ENCODE measurements around the gene TMEM126B. TPM values are rescaled to one million over a fixed set of nuclear protein-coding genes. Genes with fewer than 3 reads are reported as not detected.

TMEM126B gene
- total and polyA plus RNA-seq, 2 of the 13 experiments (the other 11 are each of a cell fraction or from before 2014, with no cell fraction given) = 33.6 to 54.8 TPM

DNA sequence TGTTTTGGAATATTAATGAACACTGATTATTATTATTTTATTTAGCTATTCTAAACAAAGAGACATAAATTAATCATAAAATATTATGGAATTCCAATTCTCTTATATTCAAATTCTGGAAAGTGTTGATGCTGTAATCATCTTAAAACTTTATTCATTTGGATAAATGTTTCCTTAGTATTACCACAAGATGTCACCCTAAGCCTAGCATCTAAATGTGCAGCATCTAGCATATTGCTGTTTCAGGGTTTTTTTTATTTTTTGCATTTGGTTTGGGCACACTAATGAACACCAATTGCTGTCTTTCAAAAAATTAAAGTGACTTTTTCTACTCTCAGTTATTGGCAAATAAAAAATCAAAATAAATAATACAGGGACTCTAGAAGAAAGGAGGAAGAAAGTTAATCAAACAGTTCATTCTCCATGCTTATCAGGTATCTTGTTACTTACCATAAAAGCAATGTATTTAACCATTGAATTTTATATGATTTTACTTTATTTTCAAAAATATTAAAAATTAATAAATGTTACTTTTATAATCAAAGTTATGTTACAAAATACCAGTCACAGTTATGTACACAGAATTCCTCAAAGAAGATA lies 33.0 kb upstream of the TMEM126B start (continued):
- TF ChIP-seq, protein P1, sequence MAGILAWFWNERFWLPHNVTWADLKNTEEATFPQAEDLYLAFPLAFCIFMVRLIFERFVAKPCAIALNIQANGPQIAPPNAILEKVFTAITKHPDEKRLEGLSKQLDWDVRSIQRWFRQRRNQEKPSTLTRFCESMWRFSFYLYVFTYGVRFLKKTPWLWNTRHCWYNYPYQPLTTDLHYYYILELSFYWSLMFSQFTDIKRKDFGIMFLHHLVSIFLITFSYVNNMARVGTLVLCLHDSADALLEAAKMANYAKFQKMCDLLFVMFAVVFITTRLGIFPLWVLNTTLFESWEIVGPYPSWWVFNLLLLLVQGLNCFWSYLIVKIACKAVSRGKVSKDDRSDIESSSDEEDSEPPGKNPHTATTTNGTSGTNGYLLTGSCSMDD (CRISPR knock-in tag; IDR thresholded peaks at IDR 0.05) = no peak
- TF ChIP-seq ZNF10 (CRISPR knock-in tag; IDR thresholded peaks at IDR 0.05; ENCODE audit: borderline replicate concordance, low read depth) (no peak), ZFY (CRISPR knock-in tag; IDR thresholded peaks at IDR 0.05) (no peak), HMG20A (CRISPR knock-in tag; IDR thresholded peaks at IDR 0.05; ENCODE audit: borderline replicate concordance) (no peak), RAD21 (CRISPR knock-in tag; IDR thresholded peaks at IDR 0.05) (peak; percentile 32; the same call in 1 of the 2 replicates), NCOA5 (CRISPR knock-in tag; IDR thresholded peaks at IDR 0.05) (no peak), ZNF382 (CRISPR knock-in tag; IDR thresholded peaks at IDR 0.05; ENCODE audit: borderline replicate concordance) (no peak), STAG1 (CRISPR knock-in tag; IDR thresholded peaks at IDR 0.05) (peak; percentile 82)
- TF ChIP-seq, protein P2, sequence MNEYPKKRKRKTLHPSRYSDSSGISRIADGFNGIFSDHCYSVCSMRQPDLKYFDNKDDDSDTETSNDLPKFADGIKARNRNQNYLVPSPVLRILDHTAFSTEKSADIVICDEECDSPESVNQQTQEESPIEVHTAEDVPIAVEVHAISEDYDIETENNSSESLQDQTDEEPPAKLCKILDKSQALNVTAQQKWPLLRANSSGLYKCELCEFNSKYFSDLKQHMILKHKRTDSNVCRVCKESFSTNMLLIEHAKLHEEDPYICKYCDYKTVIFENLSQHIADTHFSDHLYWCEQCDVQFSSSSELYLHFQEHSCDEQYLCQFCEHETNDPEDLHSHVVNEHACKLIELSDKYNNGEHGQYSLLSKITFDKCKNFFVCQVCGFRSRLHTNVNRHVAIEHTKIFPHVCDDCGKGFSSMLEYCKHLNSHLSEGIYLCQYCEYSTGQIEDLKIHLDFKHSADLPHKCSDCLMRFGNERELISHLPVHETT (CRISPR knock-in tag; conservative IDR thresholded peaks at IDR 0.05) = no peak
- TF ChIP-seq, protein P3, sequence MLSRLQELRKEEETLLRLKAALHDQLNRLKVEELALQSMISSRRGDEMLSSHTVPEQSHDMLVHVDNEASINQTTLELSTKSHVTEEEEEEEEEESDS (CRISPR knock-in tag; IDR thresholded peaks at IDR 0.05; ENCODE audit: borderline replicate concordance) = no peak
- TF ChIP-seq, protein P4, sequence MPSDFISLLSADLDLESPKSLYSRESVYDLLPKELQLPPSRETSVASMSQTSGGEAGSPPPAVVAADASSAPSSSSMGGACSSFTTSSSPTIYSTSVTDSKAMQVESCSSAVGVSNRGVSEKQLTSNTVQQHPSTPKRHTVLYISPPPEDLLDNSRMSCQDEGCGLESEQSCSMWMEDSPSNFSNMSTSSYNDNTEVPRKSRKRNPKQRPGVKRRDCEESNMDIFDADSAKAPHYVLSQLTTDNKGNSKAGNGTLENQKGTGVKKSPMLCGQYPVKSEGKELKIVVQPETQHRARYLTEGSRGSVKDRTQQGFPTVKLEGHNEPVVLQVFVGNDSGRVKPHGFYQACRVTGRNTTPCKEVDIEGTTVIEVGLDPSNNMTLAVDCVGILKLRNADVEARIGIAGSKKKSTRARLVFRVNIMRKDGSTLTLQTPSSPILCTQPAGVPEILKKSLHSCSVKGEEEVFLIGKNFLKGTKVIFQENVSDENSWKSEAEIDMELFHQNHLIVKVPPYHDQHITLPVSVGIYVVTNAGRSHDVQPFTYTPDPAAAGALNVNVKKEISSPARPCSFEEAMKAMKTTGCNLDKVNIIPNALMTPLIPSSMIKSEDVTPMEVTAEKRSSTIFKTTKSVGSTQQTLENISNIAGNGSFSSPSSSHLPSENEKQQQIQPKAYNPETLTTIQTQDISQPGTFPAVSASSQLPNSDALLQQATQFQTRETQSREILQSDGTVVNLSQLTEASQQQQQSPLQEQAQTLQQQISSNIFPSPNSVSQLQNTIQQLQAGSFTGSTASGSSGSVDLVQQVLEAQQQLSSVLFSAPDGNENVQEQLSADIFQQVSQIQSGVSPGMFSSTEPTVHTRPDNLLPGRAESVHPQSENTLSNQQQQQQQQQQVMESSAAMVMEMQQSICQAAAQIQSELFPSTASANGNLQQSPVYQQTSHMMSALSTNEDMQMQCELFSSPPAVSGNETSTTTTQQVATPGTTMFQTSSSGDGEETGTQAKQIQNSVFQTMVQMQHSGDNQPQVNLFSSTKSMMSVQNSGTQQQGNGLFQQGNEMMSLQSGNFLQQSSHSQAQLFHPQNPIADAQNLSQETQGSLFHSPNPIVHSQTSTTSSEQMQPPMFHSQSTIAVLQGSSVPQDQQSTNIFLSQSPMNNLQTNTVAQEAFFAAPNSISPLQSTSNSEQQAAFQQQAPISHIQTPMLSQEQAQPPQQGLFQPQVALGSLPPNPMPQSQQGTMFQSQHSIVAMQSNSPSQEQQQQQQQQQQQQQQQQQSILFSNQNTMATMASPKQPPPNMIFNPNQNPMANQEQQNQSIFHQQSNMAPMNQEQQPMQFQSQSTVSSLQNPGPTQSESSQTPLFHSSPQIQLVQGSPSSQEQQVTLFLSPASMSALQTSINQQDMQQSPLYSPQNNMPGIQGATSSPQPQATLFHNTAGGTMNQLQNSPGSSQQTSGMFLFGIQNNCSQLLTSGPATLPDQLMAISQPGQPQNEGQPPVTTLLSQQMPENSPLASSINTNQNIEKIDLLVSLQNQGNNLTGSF (CRISPR knock-in tag; IDR thresholded peaks at IDR 0.05) = no peak
- TF ChIP-seq, protein P5, sequence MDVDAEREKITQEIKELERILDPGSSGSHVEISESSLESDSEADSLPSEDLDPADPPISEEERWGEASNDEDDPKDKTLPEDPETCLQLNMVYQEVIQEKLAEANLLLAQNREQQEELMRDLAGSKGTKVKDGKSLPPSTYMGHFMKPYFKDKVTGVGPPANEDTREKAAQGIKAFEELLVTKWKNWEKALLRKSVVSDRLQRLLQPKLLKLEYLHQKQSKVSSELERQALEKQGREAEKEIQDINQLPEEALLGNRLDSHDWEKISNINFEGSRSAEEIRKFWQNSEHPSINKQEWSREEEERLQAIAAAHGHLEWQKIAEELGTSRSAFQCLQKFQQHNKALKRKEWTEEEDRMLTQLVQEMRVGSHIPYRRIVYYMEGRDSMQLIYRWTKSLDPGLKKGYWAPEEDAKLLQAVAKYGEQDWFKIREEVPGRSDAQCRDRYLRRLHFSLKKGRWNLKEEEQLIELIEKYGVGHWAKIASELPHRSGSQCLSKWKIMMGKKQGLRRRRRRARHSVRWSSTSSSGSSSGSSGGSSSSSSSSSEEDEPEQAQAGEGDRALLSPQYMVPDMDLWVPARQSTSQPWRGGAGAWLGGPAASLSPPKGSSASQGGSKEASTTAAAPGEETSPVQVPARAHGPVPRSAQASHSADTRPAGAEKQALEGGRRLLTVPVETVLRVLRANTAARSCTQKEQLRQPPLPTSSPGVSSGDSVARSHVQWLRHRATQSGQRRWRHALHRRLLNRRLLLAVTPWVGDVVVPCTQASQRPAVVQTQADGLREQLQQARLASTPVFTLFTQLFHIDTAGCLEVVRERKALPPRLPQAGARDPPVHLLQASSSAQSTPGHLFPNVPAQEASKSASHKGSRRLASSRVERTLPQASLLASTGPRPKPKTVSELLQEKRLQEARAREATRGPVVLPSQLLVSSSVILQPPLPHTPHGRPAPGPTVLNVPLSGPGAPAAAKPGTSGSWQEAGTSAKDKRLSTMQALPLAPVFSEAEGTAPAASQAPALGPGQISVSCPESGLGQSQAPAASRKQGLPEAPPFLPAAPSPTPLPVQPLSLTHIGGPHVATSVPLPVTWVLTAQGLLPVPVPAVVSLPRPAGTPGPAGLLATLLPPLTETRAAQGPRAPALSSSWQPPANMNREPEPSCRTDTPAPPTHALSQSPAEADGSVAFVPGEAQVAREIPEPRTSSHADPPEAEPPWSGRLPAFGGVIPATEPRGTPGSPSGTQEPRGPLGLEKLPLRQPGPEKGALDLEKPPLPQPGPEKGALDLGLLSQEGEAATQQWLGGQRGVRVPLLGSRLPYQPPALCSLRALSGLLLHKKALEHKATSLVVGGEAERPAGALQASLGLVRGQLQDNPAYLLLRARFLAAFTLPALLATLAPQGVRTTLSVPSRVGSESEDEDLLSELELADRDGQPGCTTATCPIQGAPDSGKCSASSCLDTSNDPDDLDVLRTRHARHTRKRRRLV (CRISPR knock-in tag; IDR thresholded peaks at IDR 0.05) = no peak
